Measurements from ENCODE around the gene MAPKAPK5. TPM values are rescaled to one million over a fixed set of nuclear protein-coding genes. Genes with fewer than 3 reads are reported as not detected.

The MAPKAPK5 gene
- total RNA-seq, 4 donors from 2014 or later = 31.8 to 41.7 (median 37.3) TPM

DNA sequence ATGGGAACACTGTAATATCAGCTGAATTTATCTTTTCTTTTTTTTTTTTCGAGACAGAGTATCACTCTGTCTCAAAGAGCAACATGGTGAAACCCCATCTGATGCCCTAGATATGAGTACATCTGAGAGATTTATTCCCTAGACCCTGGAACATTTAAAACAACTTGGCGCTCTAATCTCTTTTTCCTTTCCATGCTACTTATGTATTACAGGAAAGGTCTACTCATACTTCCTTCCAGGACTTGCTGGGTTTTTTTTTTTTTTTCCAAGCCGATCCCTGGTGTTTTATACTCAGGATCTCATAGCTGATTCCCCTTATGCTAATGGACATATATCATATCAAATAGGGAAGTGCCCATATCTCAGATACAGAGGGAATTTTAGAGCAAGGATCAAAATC is 83.1 kb downstream of the MAPKAPK5 start:
- TF ChIP-seq, protein P1, sequence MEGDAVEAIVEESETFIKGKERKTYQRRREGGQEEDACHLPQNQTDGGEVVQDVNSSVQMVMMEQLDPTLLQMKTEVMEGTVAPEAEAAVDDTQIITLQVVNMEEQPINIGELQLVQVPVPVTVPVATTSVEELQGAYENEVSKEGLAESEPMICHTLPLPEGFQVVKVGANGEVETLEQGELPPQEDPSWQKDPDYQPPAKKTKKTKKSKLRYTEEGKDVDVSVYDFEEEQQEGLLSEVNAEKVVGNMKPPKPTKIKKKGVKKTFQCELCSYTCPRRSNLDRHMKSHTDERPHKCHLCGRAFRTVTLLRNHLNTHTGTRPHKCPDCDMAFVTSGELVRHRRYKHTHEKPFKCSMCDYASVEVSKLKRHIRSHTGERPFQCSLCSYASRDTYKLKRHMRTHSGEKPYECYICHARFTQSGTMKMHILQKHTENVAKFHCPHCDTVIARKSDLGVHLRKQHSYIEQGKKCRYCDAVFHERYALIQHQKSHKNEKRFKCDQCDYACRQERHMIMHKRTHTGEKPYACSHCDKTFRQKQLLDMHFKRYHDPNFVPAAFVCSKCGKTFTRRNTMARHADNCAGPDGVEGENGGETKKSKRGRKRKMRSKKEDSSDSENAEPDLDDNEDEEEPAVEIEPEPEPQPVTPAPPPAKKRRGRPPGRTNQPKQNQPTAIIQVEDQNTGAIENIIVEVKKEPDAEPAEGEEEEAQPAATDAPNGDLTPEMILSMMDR (IDR thresholded peaks at IDR 0.05) = no peak
- no peak for DNase-seq (ENCODE audit: low spot score)
- no peak for ATAC-seq (ENCODE audit: low FRiP score)

- DNase-seq (ENCODE audit: low spot score) (no peak), ATAC-seq (ENCODE audit: low FRiP score) (no peak)
- TF ChIP-seq, protein P1 (IDR thresholded peaks at IDR 0.05) = no peak
These were observed 84.6 kb downstream of the MAPKAPK5 start for GRCh38 chr12:111926631-111927030.

GRCh38 chr12:111927346-111927745 is 85.3 kb downstream of the MAPKAPK5 start:
- DNase-seq (ENCODE audit: low spot score) (no peak), ATAC-seq (ENCODE audit: low FRiP score) (no peak)
- TF ChIP-seq, protein P1 (IDR thresholded peaks at IDR 0.05) = no peak

- ATAC-seq (ENCODE audit: low FRiP score) = no peak
- TF ChIP-seq, protein P1 (IDR thresholded peaks at IDR 0.05) = no peak
- no peak for DNase-seq (ENCODE audit: low spot score)
These were observed 90.2 kb downstream of the MAPKAPK5 start for GRCh38 chr12:111932241-111932640.

GRCh38 chr12:111936869-111937268 is 94.8 kb downstream of the MAPKAPK5 start:
- no peak for DNase-seq (ENCODE audit: low spot score)
- TF ChIP-seq, protein P1 (IDR thresholded peaks at IDR 0.05) = no peak
- no peak for ATAC-seq (ENCODE audit: low FRiP score)

DNA sequence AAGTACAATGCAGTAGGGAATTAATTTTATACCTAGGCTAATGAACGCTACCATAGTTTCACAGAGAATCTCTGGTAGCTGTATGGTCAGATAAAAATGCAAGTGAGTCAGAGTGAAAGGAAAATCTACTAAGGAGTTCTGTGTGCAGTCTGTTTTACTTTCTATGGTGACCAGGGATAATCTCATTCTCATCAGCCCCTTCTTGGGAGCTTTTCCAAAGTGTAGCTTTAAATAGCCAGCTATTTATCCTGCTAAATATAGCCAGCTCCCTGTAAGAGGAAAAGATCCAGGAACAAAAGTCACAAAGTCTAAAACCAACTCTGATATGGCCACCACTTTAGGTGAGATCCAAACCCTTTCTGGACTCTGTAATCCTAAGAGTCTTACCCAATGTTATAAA is 95.4 kb downstream of the MAPKAPK5 start:
- no peak for ATAC-seq (ENCODE audit: low FRiP score)
- TF ChIP-seq, protein P1 (IDR thresholded peaks at IDR 0.05) = no peak
- DNase-seq (ENCODE audit: low spot score) = no peak

DNA sequence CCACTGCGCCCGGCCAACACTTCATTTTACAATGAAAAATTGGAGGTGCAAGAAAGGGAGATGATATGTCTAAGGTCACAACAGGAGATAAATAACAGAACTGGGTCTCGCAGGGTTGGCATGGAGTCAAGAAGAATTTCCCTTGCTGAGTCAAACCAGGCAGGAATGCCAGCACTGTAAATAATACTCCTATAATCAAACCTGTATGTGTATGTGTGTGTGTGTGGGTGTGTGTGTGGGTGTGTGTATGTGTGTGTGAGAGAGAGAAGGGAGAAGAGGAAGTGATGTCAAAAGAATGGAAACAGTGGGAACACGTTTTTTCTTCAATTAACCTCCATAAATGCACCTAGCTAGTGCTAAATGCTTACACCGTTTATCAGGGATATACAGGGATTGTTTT is 100.5 kb downstream of the MAPKAPK5 start:
- TF ChIP-seq, protein P1 (IDR thresholded peaks at IDR 0.05) = no peak
- ATAC-seq (ENCODE audit: low FRiP score) = no peak
- DNase-seq (ENCODE audit: low spot score) = no peak

Measured in omental fat pad (tissue), 4 donors.